ENCODE data around the gene ANKRD11. TPM values are rescaled to one million over a fixed set of nuclear protein-coding genes. Genes with fewer than 3 reads are reported as not detected.

Gene ANKRD11
- total and polyA plus RNA-seq, 8 donors, result 90.7 to 123 (median 98.4) TPM

DNA sequence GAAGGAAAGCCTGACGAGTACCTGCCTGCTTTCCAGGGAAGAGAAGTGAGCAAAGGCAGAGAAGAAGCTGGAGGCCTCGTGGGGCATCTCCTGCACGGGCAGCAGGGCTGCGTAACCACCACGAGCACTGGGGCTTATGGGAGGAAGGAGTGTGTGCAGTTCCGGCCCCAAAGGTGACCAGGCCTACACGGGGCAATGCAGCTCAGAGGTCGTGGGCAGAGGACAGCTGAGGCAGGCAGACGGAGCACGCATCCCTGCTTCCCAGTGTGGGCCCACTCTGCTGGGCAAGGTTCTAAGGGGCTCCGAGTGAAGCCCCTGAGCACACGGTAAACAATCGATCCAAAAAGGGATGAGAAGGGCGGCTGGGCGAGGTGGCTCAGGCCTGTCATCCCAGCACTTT lies 109.7 kb downstream of the ANKRD11 start:
- Histone ChIP-seq H3K9me3 (no peaks in the 10 kb centered on the region), H3K4me1 (peaks cover 18 to 57% of the 10 kb centered on the region in 2 donors), H3K27ac (no peak overlapping the region), H3K36me3 (no peaks in the 10 kb centered on the region), H3K27me3 (no peaks in the 10 kb centered on the region), H3K4me3 (no peak overlapping the region)
- intact Hi-C loops (cut with DNase I), result no loop called here
- no peak for DNase-seq
- ATAC-seq, result no peak
- TF ChIP-seq, protein P1, sequence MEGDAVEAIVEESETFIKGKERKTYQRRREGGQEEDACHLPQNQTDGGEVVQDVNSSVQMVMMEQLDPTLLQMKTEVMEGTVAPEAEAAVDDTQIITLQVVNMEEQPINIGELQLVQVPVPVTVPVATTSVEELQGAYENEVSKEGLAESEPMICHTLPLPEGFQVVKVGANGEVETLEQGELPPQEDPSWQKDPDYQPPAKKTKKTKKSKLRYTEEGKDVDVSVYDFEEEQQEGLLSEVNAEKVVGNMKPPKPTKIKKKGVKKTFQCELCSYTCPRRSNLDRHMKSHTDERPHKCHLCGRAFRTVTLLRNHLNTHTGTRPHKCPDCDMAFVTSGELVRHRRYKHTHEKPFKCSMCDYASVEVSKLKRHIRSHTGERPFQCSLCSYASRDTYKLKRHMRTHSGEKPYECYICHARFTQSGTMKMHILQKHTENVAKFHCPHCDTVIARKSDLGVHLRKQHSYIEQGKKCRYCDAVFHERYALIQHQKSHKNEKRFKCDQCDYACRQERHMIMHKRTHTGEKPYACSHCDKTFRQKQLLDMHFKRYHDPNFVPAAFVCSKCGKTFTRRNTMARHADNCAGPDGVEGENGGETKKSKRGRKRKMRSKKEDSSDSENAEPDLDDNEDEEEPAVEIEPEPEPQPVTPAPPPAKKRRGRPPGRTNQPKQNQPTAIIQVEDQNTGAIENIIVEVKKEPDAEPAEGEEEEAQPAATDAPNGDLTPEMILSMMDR (IDR thresholded peaks at IDR 0.05), result no peak

DNA sequence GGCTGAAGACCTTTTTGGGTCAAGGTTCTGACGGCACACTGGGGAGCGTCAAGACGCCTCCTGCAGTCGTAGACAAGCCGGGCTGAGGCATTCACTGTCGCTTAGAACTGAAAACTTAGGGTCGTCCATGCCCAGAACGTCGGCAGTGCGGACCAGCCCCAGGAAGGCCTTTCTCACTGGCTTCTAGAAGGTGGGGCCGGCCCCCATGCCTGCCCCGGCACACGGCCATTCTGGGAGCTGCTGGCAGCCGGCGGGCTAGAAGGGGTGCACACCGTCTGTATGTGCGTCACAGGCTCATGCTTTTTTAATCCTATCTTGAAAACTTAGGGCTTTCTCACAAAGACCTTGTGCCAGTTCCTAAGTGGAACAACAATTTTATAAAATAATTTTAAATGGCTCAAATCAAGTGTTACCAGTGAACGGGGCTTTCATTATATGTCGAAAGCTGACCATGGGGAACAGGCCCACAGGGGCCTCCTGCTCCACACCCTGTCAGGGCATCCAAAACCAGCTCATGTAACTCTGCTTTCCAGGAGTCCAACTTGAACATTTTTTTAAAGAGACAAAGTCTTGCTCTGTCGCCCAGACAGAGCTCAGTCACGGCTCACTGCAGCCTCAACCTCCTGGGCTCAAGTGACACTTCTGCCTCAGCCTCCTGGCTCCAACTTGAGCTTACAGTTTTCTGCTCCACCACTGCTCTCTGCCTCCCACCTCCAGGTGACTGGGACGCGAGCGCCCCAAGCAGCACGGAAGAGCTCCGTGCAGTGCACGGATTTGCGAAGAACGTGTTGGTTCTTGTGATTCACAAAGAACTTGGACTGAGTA lies 111.2 kb downstream of the ANKRD11 start:
- intact Hi-C loops (cut with DNase I), result no loop called here
- peaks cover 18 to 65% of the 10 kb centered on the region in 2 donors for H3K4me1 ChIP-seq
- H3K4me3 ChIP-seq, result no peak overlapping the region

DNA sequence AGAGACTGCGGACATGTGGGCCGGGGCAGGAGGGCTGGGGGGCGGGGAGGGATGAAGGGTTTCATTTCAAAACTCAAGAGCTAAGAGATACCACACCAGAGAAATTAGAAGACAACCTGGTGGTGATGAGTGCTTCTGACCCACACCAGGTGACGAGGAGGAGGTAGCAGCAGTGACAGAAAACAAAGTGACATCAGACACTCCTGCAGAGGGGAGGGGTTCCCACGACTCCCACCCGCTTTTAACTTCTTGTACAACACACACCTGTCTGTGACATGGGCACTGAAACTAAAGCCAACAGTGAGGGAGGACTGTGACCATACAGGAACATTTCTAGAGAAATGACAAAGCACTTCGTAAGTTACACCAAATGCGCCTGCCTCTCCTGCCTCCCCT lies 112.9 kb downstream of the ANKRD11 start:
- intact Hi-C loops (cut with DNase I), result no loop called here
- DNase-seq (no peak), ATAC-seq (no peak)
- no peak overlapping the region for H3K4me3 ChIP-seq
- no peaks in the 10 kb centered on the region for H3K27me3 ChIP-seq
- no peaks in the 10 kb centered on the region for H3K9me3 ChIP-seq
- TF ChIP-seq, protein P1 (IDR thresholded peaks at IDR 0.05), result no peak
- peaks cover 5 to 52% of the 10 kb centered on the region in 2 donors for H3K4me1 ChIP-seq
- peaks cover 0 to under 1% of the 10 kb centered on the region in 2 donors for H3K36me3 ChIP-seq
- no peak overlapping the region for H3K27ac ChIP-seq

More for the DNA sequence above, 111.2 kb downstream of the ANKRD11 start:
- DNase-seq (no peak), ATAC-seq (no peak)
- Histone ChIP-seq H3K9me3 (no peaks in the 10 kb centered on the region), H3K36me3 (no peaks in the 10 kb centered on the region), H3K27ac (no peak overlapping the region), H3K27me3 (no peaks in the 10 kb centered on the region)
- TF ChIP-seq, protein P1 (IDR thresholded peaks at IDR 0.05), result no peak

DNA sequence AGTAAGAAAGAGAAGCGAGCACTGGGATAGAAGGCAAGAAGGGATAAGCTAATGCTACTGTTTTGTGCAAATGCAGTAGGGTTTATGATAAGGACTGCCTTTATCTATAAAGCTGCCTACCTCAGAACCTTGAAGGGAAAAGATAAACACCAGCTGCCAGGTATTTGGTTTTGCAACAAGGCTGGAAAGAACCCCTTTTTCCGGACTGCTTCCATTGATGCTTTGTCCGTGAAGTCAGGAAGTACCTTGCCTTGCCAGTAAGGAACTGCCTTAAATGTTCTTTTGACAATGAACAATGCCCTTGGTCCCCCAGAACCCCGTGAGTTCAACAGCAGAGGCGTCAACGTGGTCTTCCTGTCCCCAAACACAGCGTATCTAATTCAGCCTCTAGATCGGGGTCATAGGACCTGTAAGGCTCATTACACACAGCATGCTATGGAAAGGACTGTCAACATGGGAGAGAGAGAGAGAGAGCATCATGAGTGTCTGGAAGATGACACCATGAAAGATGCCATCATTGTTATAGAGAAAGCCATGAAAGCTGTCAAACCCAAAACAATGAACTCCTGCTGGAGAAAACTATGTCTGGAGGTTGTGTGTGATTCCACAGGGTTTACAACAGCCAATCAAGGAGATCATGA lies 113.4 kb downstream of the ANKRD11 start:
- ATAC-seq (no peak), DNase-seq (no peak)
- intact Hi-C loops (cut with DNase I), result no loop called here
- H3K27ac ChIP-seq, result no peak overlapping the region
- TF ChIP-seq, protein P1 (IDR thresholded peaks at IDR 0.05), result no peak
- peaks cover 0 to 5% of the 10 kb centered on the region in 2 donors for H3K36me3 ChIP-seq
- H3K4me3 ChIP-seq, result no peak overlapping the region
- H3K27me3 ChIP-seq, result no peaks in the 10 kb centered on the region
- H3K9me3 ChIP-seq, result no peaks in the 10 kb centered on the region
- peaks cover 5 to 48% of the 10 kb centered on the region in 2 donors for H3K4me1 ChIP-seq

DNA sequence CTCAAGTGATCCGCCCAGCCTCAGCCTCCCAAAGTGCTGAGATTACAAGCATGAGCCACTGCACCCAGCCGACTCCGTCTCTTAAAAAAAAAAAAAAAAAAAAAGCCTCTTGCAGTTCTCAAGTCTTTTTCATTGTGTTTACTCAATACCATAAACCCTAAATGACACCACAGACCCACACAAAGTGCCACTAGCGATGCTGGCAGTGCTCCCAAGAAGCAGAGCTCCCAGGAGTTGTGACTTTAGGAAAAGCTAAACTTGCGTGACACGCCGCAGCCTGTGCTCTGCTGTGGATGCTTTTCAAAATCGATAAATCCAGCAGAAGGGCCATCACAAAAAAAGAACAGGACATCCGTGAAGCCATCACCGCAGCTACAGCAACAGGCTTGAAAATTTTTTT lies 114.7 kb downstream of the ANKRD11 start:
- DNase-seq, result no peak
- no peaks in the 10 kb centered on the region for H3K9me3 ChIP-seq
- H3K36me3 ChIP-seq, result peaks cover 0 to 7% of the 10 kb centered on the region in 2 donors
- ATAC-seq, result no peak
- H3K27me3 ChIP-seq, result no peaks in the 10 kb centered on the region
- TF ChIP-seq, protein P1 (IDR thresholded peaks at IDR 0.05), result no peak
- H3K4me3 ChIP-seq, result no peak overlapping the region
- H3K4me1 ChIP-seq, result peaks cover 5 to 44% of the 10 kb centered on the region in 2 donors
- intact Hi-C loops (cut with DNase I), result no loop called here
- H3K27ac ChIP-seq, result no peak overlapping the region

All from left lung (tissue), 10 donors.